Omental fat pad (tissue), 4 donors: ENCODE data around the gene MMAB. TPM values are rescaled to one million over a fixed set of nuclear protein-coding genes. Genes with fewer than 3 reads are reported as not detected.

Source experiments
- ATAC-seq: fragments of 150-250 bp; one replicate; pipeline ENCODE4 v1.9.1; 2016; ENCODE audit warnings: mild to moderate bottlenecking, moderate library complexity; ENCODE audit not compliant: low FRiP score
- DNase-seq: peaks from one replicate; pipeline ENCODE4 v3.0.0-alpha.2; 2019; ENCODE audit warnings: low spot score
- total RNA-seq, 4 donors: library from RNA; depleted of rRNA; stranded (reverse); fragments of >200 nt; gene quantifications; one replicate each; pipeline ENCODE4 v1.1.0, GENCODE V29; 2016
- TF ChIP-seq, protein P1 (sequence below), 3 donors: fragments of 450-650 bp; IDR thresholded peaks; one replicate each; pipeline ENCODE4 v1.5.1; 2016 to 2017; ENCODE audit warnings: antibody characterized with exemption in 3 of 3, mild to moderate bottlenecking in 3 of 3, moderate library complexity in 2 of 3

Gene MMAB
- total RNA-seq, 4 donors from 2014 or later: 20.2 to 38.0 (median 29.1) TPM

DNA sequence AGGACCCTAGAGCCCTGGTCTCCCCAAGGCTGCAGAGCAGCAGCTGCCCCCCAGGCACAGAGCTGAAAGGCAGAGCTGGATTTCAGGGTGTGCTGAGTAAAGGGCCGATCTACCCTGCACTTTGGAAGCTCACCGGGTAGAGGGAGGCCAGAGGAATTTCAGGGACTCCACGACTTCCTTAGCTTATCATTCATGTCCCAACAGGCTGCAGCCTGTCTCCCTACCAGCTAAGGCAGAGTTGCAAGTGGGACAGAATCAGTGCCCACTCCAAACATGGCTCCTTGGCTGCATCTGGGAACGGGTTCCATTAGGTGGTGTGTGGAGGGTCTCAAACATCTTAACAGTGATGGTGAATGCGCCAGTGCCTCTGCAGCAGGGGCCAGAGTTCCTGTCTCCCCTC, 27.5 kb downstream of the MMAB start:
- TF ChIP-seq, protein P1, sequence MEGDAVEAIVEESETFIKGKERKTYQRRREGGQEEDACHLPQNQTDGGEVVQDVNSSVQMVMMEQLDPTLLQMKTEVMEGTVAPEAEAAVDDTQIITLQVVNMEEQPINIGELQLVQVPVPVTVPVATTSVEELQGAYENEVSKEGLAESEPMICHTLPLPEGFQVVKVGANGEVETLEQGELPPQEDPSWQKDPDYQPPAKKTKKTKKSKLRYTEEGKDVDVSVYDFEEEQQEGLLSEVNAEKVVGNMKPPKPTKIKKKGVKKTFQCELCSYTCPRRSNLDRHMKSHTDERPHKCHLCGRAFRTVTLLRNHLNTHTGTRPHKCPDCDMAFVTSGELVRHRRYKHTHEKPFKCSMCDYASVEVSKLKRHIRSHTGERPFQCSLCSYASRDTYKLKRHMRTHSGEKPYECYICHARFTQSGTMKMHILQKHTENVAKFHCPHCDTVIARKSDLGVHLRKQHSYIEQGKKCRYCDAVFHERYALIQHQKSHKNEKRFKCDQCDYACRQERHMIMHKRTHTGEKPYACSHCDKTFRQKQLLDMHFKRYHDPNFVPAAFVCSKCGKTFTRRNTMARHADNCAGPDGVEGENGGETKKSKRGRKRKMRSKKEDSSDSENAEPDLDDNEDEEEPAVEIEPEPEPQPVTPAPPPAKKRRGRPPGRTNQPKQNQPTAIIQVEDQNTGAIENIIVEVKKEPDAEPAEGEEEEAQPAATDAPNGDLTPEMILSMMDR (IDR thresholded peaks at IDR 0.05): no peak
- DNase-seq: no peak
- no peak for ATAC-seq

DNA sequence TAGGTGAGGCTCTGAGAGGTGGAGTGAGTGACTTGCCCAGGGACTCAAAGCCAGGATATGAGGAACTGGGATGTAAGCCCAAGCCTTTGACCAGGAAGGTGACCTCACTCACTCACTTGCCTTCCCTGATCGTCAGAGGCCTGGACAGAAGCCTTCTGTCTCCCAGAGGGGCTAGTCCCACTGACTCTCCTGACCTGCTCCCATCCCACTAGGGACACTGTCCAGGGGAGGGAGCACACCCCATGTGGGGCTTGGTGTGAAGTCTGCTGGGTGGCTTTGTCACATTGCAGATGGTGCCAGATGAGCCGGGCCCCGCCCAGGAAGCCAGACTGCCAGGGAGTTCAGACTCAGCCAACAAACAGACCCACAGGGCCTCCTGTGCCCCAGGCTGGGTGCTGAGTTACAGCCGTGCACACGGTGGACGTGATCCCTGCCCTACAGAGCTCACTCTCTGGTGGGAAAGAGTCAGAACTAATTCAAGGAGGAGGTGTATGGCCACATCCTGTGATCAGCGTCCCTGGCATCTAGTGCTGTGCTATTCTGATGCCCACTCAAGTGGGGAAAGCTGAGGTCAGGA, 28.3 kb downstream of the MMAB start:
- DNase-seq (no peak), ATAC-seq (no peak)
- TF ChIP-seq, protein P1 (IDR thresholded peaks at IDR 0.05): no peak

DNA sequence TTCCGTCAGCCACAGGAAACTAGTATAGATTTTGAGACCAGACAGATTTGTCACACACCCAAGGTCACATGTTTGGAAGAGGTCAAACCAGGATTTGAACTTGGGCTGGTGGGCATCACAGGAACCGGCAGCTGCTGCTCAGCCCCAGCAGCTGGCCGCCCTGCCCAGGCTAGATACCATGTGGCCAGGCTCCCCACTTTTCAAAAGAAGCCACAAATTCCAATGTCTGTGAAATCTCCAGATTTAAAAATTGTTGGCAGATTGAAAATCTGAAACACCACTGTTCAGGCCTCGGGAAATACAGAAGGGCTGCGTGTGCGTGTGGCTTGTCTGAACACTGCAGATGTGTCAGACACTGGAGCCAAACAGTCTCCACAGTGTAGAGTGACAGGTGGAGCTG, 30.4 kb downstream of the MMAB start:
- TF ChIP-seq, protein P1 (IDR thresholded peaks at IDR 0.05): no peak
- ATAC-seq (no peak), DNase-seq (no peak)

DNA sequence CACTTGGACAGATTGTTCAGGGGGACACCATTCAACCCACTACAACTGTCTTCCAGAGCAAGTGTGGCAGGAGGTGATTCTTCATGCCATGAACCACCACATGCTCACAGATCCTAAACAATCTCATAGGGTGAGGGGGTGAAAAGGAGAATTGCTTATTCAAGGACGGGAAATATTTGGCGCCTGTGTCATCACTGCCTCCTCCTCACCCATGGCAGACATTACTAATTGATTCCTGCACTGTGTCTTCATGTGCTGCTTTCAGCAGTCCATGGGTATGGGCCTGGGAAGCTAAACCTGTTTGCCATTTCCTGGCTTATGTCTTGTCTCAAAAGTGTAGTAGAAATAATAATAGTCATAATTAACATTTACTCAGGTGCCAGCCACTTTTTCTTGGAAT, 31.3 kb downstream of the MMAB start:
- TF ChIP-seq, protein P1 (IDR thresholded peaks at IDR 0.05): no peak
- DNase-seq (no peak), ATAC-seq (no peak)

DNA sequence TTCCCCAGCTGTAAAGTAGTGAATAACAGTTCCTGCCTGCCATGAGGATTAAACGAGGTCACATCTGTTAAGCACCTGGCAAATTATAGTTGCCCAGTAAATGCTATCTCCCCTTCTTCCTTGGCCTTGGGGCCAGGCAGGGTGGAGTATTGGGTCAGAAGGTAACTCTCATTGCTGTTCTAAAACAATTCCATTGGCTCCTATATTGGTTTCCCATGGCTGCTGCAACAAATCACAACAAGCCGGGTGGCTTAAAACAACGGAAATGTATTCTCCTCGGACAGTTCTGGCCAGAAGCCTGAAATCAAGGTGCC, 31.9 kb downstream of the MMAB start:
- ATAC-seq (no peak), DNase-seq (no peak)
- TF ChIP-seq, protein P1 (IDR thresholded peaks at IDR 0.05): no peak

DNA sequence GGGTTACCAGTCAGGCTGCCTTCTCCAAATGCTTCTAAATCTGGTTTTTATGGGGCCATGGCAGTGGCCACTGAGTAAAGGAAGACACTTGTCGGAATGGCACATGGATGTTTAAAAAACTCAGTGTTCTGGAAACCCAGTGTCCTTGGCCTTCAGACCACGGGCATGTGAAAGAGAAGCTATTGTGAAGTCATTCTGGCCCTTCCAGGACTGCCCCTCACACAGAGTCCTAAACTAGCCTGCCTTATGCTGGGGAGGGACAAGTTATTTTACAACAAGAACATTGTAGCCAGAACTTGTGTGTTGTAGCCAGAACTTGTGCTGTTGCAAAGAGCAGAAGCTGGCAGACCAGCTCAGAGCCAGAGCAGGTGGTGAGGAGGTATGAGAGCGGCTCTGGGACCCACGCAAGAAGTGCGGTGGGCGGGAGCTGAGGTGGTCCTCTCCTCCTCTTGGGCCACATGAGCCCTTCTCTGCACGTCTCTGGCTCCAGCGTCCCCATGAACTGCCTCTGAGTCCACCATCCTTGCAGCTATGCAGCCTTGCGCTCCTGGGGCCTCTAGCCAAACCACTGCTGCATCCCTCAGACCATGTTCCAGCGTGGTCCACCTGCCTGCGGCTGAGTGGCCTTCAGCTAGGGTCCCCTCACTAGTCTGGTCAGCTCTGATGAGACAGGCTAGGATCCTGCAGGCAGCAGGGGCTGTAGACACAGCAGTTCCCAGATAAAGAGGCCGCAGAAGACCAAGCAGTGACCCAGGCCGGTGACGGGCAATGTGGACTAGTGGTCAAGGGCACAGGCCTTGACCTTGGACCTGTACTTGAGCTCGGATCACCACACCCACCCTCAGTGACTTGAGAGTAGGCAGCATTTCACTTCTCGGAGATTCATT, 32.5 kb downstream of the MMAB start:
- DNase-seq (no peak), ATAC-seq (no peak)
- TF ChIP-seq, protein P1 (IDR thresholded peaks at IDR 0.05): no peak

DNA sequence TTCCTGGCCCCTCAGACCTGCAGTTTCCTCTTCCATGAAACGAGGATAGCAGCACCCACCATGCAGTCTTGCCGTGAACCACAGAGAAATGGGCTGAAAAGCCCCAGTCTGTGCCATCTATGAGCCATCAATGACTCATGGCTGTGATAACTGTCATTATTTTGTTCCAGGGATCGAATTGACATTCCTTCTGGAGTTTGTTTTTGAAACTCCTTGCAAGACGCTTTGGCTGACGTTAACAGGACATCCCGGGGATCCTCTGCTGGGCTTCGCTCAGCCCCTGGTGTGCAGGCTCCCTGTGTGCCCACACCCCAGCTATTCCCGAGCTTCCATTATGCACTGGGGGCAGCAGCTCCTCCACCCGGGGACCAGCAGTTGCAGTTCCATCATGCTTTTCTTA, 33.8 kb downstream of the MMAB start:
- no peak for ATAC-seq
- no peak for DNase-seq
- TF ChIP-seq, protein P1 (IDR thresholded peaks at IDR 0.05): no peak
